GM12864 (cell line): ENCODE measurements around the gene ZRSR2.

Experiments used
- DNase-seq: peaks from one replicate; pipeline ENCODE4 v3.0.0-alpha.2; 2011; ENCODE audit warnings: low read depth
- H3K4me3 ChIP-seq: 2 replicates; pipeline ENCODE4 v1.5.1; 2011; ENCODE audit warnings: mild to moderate bottlenecking, low read depth, low read length, control low read depth
- TF ChIP-seq, protein P1 (sequence below): IDR thresholded peaks from 2 replicates; pipeline ENCODE4 v1.5.1; 2011; ENCODE audit warnings: low read depth, mild to moderate bottlenecking, moderate library complexity, low read length, control low read depth, inconsistent platforms; ENCODE audit errors: missing control alignments

Gene ZRSR2

DNA sequence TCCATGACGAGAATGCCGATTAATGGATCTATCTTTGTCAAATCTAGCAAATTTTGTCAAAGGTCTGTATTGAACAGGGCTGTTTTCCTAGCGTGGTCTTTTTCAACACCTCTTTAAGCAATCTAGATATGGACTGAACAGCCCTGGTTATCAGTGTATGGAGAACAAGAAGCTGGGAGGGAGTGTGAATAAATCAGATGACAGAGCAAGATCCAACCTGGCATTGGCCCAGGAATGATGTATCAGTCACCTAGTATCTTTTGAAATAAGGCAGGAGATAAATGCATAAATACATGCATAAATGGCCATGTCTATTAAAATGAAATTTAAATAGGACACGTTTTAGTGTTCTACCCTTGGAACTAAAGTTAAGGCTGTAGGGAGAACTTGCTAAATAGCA, 80.0 kb downstream of the ZRSR2 start:
- TF ChIP-seq, protein P1, sequence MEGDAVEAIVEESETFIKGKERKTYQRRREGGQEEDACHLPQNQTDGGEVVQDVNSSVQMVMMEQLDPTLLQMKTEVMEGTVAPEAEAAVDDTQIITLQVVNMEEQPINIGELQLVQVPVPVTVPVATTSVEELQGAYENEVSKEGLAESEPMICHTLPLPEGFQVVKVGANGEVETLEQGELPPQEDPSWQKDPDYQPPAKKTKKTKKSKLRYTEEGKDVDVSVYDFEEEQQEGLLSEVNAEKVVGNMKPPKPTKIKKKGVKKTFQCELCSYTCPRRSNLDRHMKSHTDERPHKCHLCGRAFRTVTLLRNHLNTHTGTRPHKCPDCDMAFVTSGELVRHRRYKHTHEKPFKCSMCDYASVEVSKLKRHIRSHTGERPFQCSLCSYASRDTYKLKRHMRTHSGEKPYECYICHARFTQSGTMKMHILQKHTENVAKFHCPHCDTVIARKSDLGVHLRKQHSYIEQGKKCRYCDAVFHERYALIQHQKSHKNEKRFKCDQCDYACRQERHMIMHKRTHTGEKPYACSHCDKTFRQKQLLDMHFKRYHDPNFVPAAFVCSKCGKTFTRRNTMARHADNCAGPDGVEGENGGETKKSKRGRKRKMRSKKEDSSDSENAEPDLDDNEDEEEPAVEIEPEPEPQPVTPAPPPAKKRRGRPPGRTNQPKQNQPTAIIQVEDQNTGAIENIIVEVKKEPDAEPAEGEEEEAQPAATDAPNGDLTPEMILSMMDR: no peak
- no peak for DNase-seq
- H3K4me3 ChIP-seq: no peak overlapping the region
